Neural progenitor cell (in vitro differentiated cells): Measurements from ENCODE around the gene BUD23.

Source experiments
- CTCF ChIP-seq: fragments of 200-600 bp; sonication (generic); IDR thresholded peaks from 2 replicates; pipeline ENCODE4 v1.5.1; 2017; ENCODE audit warnings: antibody characterized with exemption, mild to moderate bottlenecking
- EZH2 ChIP-seq: fragments of 200-600 bp; sonication (generic); IDR thresholded peaks from 2 replicates; pipeline ENCODE4 v1.6.1; 2017; ENCODE audit warnings: antibody characterized with exemption, mild to moderate bottlenecking, moderate library complexity
- EZH2phosphoT487 ChIP-seq: fragments of 200-600 bp; sonication (generic); IDR thresholded peaks from 2 replicates; pipeline ENCODE4 v1.6.1; 2017; ENCODE audit warnings: antibody characterized with exemption

- TF ChIP-seq CTCF (no peak), EZH2 (no peak), EZH2phosphoT487 (no peak)
Measured at GRCh38 chr7:73746378-73746777, 63.0 kb downstream of the BUD23 start.
